HFFc6 (cell line): ENCODE data around the gene GSG1L2. TPM values are rescaled to one million over a fixed set of nuclear protein-coding genes. Genes with fewer than 3 reads are reported as not detected.

ENCODE experiments used
- DNase-seq: peaks from one replicate; pipeline ENCODE4 v3.0.0-alpha.2; 2018
- H3K27ac Mint-ChIP-seq: 2 replicates; pipeline ENCODE4 v1.8.0; 2020; ENCODE audit warnings: mild to moderate bottlenecking, mixed read lengths
- H3K27me3 Mint-ChIP-seq: 2 replicates; pipeline ENCODE4 v1.8.0; 2021; ENCODE audit warnings: mild to moderate bottlenecking, moderate library complexity, mixed read lengths; ENCODE audit not compliant: insufficient read depth
- H3K36me3 Mint-ChIP-seq: 2 replicates; pipeline ENCODE4 v1.8.0; 2021; ENCODE audit warnings: low read depth, mixed read lengths
- H3K4me1 Mint-ChIP-seq: 2 replicates; pipeline ENCODE4 v1.8.0; 2020; ENCODE audit warnings: low read depth, mixed read lengths
- H3K4me3 Mint-ChIP-seq: 2 replicates; pipeline ENCODE4 v1.8.0; 2020; ENCODE audit warnings: mild to moderate bottlenecking, moderate library complexity, mixed read lengths
- H3K9me3 Mint-ChIP-seq: 2 replicates; pipeline ENCODE4 v1.8.0; 2020; ENCODE audit warnings: mild to moderate bottlenecking, mixed read lengths
- CTCF ChIP-seq: fragments of 200-600 bp; sonication (generic); IDR thresholded peaks from 2 replicates; pipeline ENCODE4 v1.5.0; 2021; ENCODE audit warnings: antibody characterized with exemption, mild to moderate bottlenecking
- total RNA-seq, 6 experiments: library from RNA; stranded (reverse); fragmentation: NEBNext Ultra II Directional; extraction: Animal tissue kit (Norgen Biotek cat#: 25700); gene quantifications; 2 replicates in 1 of 6; 3 replicates in 5 of 6; pipeline ENCODE4 v1.2.3, GENCODE V29; 2021

The GSG1L2 gene
- total RNA-seq, 6 experiments from 2014 or later: not detected

GRCh38 chr17:9768381-9768934 lies 53.4 kb downstream of the GSG1L2 start:
- DNase-seq: peak; percentile 40
- peak; percentile 87 for TF ChIP-seq CTCF
- H3K27me3 Mint-ChIP-seq: peaks cover 3% of the 10 kb centered on the region
- H3K36me3 Mint-ChIP-seq: no peaks in the 10 kb centered on the region
- no peaks in the 10 kb centered on the region; the same call in 1 of the 2 replicates for H3K9me3 Mint-ChIP-seq
- H3K4me1 Mint-ChIP-seq: no peaks in the 10 kb centered on the region
- H3K27ac Mint-ChIP-seq: no peak overlapping the region
- H3K4me3 Mint-ChIP-seq: no peak overlapping the region

GRCh38 chr17:9767432-9767991 lies 54.4 kb downstream of the GSG1L2 start:
- no peaks in the 10 kb centered on the region for H3K36me3 Mint-ChIP-seq
- DNase-seq: no peak
- no peak overlapping the region for H3K27ac Mint-ChIP-seq

GRCh38 chr17:9766970-9767369 lies 54.9 kb downstream of the GSG1L2 start:
- H3K4me1 Mint-ChIP-seq: no peaks in the 10 kb centered on the region
- H3K9me3 Mint-ChIP-seq: no peaks in the 10 kb centered on the region; the same call in 1 of the 2 replicates
- no peak overlapping the region for H3K27ac Mint-ChIP-seq
- DNase-seq: no peak
- no peaks in the 10 kb centered on the region for H3K36me3 Mint-ChIP-seq
- H3K27me3 Mint-ChIP-seq: peaks cover 3% of the 10 kb centered on the region
- H3K4me3 Mint-ChIP-seq: no peak overlapping the region
- TF ChIP-seq CTCF: no peak

More at GRCh38 chr17:9767432-9767991, 54.4 kb downstream of the GSG1L2 start:
- H3K4me3 Mint-ChIP-seq: no peak overlapping the region
- no peaks in the 10 kb centered on the region; the same call in 1 of the 2 replicates for H3K9me3 Mint-ChIP-seq
- H3K4me1 Mint-ChIP-seq: no peaks in the 10 kb centered on the region
- TF ChIP-seq CTCF: no peak
- H3K27me3 Mint-ChIP-seq: peaks cover 3% of the 10 kb centered on the region

GRCh38 chr17:9765322-9765721 lies 56.6 kb downstream of the GSG1L2 start:
- Mint-ChIP-seq H3K4me1 (no peaks in the 10 kb centered on the region), H3K9me3 (no peaks in the 10 kb centered on the region; the same call in 1 of the 2 replicates), H3K27me3 (peaks cover 3% of the 10 kb centered on the region), H3K27ac (no peak overlapping the region), H3K4me3 (no peak overlapping the region), H3K36me3 (no peaks in the 10 kb centered on the region)
- TF ChIP-seq CTCF: no peak
- no peak for DNase-seq

- H3K36me3 Mint-ChIP-seq: no peaks in the 10 kb centered on the region
- no peak overlapping the region for H3K4me3 Mint-ChIP-seq
- peaks cover 7% of the 10 kb centered on the region for H3K27me3 Mint-ChIP-seq
- H3K27ac Mint-ChIP-seq: no peak overlapping the region
- H3K9me3 Mint-ChIP-seq: no peaks in the 10 kb centered on the region; the same call in 1 of the 2 replicates
- no peaks in the 10 kb centered on the region for H3K4me1 Mint-ChIP-seq
- no peak for DNase-seq
- no peak for TF ChIP-seq CTCF
Measured at GRCh38 chr17:9763643-9764042, 58.2 kb downstream of the GSG1L2 start.
